BLaER1 (cell line): ENCODE results near the gene ARID3A.

ENCODE experiments used
- H3K27ac ChIP-seq: shearing (Covaris generic); formaldehyde crosslinking; 2 replicates; pipeline ENCODE4 v1.8.1; 2022
- H3K27me3 ChIP-seq: shearing (Covaris generic); formaldehyde crosslinking; 2 replicates; pipeline ENCODE4 v1.8.1; 2022
- H3K36me3 ChIP-seq: shearing (Covaris generic); formaldehyde crosslinking; 2 replicates; pipeline ENCODE4 v1.8.1; 2022
- H3K4me1 ChIP-seq: shearing (Covaris generic); formaldehyde crosslinking; 2 replicates; pipeline ENCODE4 v1.8.1; 2022
- H3K4me2 ChIP-seq: shearing (Covaris generic); formaldehyde crosslinking; 2 replicates; pipeline ENCODE4 v1.8.1; 2022
- H3K4me3 ChIP-seq: shearing (Covaris generic); formaldehyde crosslinking; 2 replicates; pipeline ENCODE4 v1.8.1; 2022
- H3K9ac ChIP-seq: shearing (Covaris generic); formaldehyde crosslinking; 2 replicates; pipeline ENCODE4 v1.8.1; 2022
- H3K9me3 ChIP-seq: shearing (Covaris generic); formaldehyde crosslinking; 2 replicates; pipeline ENCODE4 v1.8.1; 2022
- H4K20me1 ChIP-seq: shearing (Covaris generic); formaldehyde crosslinking; 2 replicates; pipeline ENCODE4 v1.8.1; 2022
- Cebpa-rat ChIP-seq: shearing (Covaris generic); IDR thresholded peaks from 2 replicates; pipeline ENCODE4 v1.8.1; 2022

Gene ARID3A

GRCh38 chr19:912181-913079 lies 13.4 kb upstream of the ARID3A start:
- Histone ChIP-seq H3K4me1 (peaks cover 42% of the 10 kb centered on the region), H3K27ac (peak overlapping the region; percentile 84)
- TF ChIP-seq Cebpa-rat, result no peak

GRCh38 chr19:913080-913748 lies 12.6 kb upstream of the ARID3A start, which contains the start of gene R3HDM4:
Gene R3HDM4, minus strand, starts transcription at chr19:913219. Its CDS starts 62 bp downstream, at chr19:913157.
- Histone ChIP-seq H3K9me3 (no peaks in the 10 kb centered on the region), H3K4me1 (peaks cover 42% of the 10 kb centered on the region), H4K20me1 (peaks cover 44% of the 10 kb centered on the region), H3K27ac (peak within 1 kb of the TSS; percentile 84), H3K4me3 (peak within 1 kb of the TSS; percentile 90), H3K4me2 (peak within 1 kb of the TSS; percentile 91), H3K9ac (peak within 1 kb of the TSS; percentile 86), H3K27me3 (peaks cover 39% of the 10 kb centered on the region), H3K36me3 (0 out of 2 replicates have a peak, but pooled peaks cover 5% of the 10 kb centered on the region)
- TF ChIP-seq Cebpa-rat, result no peak

More at GRCh38 chr19:912181-913079, 13.4 kb upstream of the ARID3A start:
- Histone ChIP-seq H3K27me3 (peaks cover 31% of the 10 kb centered on the region), H4K20me1 (peaks cover 47% of the 10 kb centered on the region), H3K4me3 (peak overlapping the region; percentile 90), H3K4me2 (peak overlapping the region; percentile 59), H3K9me3 (no peaks in the 10 kb centered on the region), H3K9ac (peak overlapping the region; percentile 86), H3K36me3 (0 out of 2 replicates have a peak, but pooled peaks cover 5% of the 10 kb centered on the region)

DNA sequence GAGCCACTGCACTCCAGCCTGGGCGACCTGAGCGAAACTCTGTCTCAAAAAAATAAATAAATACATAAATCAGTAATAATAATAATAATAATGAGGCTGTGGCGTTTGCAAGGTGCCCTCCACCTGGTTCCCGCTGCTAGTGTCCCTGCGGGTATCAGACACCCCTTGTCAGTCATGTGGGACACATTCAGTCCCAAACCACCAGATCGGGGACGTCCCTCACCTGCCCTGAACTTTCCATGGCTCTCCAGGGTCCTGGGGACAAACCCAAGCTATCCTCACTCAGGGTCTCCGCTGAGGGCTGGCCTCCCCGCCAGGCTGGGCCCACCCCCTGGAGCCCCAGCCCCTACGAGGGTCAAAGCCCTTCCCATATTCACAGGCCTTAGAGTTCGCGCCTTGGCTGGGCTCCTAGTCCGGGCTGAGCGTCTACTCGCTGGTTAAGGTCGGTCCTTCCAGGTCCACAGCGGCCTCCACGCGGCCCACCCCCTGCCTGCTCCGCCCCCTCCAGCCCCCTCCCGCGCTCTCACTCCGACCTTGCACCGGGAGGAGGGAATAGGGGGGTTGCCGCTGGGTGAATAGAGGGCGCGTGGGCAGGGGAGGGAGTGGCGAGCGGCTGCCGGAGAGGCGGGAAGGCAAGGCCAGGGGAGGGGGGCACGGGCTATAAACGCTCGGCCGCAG lies 9.1 kb upstream of the ARID3A start:
- Histone ChIP-seq H3K27ac (no peak overlapping the region), H3K9me3 (no peaks in the 10 kb centered on the region), H3K36me3 (no peaks in the 10 kb centered on the region), H3K27me3 (peaks cover 72% of the 10 kb centered on the region), H3K4me3 (peak overlapping the region; percentile 60), H3K4me1 (peaks cover 41% of the 10 kb centered on the region), H3K9ac (no peak overlapping the region), H4K20me1 (peaks cover 34% of the 10 kb centered on the region), H3K4me2 (peak overlapping the region; percentile 78)
- TF ChIP-seq Cebpa-rat, result no peak

DNA sequence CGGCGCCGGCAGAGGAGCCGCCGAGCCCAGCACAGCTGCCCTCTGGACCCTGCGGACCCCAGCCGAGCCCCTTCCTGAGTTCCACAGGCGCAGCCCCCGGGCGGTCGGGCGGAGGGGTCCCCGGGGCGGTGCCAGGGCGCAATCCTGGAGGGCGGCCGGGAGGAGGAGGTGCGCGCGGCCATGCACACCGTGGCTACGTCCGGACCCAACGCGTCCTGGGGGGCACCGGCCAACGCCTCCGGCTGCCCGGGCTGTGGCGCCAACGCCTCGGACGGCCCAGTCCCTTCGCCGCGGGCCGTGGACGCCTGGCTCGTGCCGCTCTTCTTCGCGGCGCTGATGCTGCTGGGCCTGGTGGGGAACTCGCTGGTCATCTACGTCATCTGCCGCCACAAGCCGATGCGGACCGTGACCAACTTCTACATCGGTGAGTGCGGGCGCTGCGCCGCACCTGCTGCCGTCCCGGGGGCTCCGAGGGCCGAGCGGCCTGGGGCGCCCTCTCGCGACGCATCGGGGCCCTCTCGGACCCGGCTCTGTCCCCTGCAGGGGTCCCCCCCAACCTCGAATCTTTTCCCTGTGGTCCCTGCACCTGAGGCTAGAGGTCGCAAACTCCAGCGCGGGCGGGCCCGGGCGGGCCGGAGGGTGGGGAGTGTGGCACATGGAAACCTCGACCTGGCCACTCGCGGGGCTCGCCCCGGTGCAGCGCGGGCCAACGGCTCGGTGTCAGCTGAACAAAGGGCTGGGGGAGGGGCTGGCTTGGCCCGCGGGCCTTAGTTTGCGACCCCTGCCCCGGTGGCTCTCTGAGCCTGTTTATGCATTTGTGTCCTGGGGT lies 8.3 kb upstream of the ARID3A start, which contains the start of gene KISS1R:
Gene KISS1R (plus strand): TSS at position 11 of the 829 bp plus-strand sequence. CDS start 170 bp downstream, at position 181.
- Histone ChIP-seq H3K4me3 (peak within 1 kb of the TSS; percentile 60), H3K9ac (no peak within 1 kb of the TSS)

DNA sequence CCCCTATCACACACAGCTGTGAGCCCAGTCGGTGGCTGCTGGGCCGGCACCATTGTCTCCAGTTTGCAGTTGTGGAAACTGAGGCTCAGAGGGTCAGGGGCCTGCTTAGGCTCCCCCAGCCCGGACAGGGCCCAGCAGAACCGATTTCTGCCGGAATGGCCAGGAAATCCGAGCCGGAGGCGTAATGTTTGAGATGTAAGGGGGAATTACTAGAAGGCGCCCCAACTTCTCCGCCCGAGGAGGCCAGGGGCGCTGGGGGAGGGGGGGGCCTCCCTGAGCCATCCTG lies 7.7 kb upstream of the ARID3A start:
- no peak for TF ChIP-seq Cebpa-rat
- no peaks in the 10 kb centered on the region for H3K36me3 ChIP-seq
- no peak overlapping the region for H3K9ac ChIP-seq
- peaks cover 77% of the 10 kb centered on the region for H3K27me3 ChIP-seq
- peak overlapping the region; percentile 60 for H3K4me3 ChIP-seq
- peak overlapping the region; percentile 78 for H3K4me2 ChIP-seq
- no peaks in the 10 kb centered on the region for H3K9me3 ChIP-seq
- H3K27ac ChIP-seq, result no peak overlapping the region
- peaks cover 34% of the 10 kb centered on the region for H4K20me1 ChIP-seq
- H3K4me1 ChIP-seq, result peaks cover 41% of the 10 kb centered on the region

More for the DNA sequence above, 8.3 kb upstream of the ARID3A start, which contains the start of gene KISS1R:
- peak within 1 kb of the TSS; percentile 78 for H3K4me2 ChIP-seq
- no peak for TF ChIP-seq Cebpa-rat
- no peaks in the 10 kb centered on the region for H3K36me3 ChIP-seq
- peaks cover 34% of the 10 kb centered on the region for H4K20me1 ChIP-seq
- H3K9me3 ChIP-seq, result no peaks in the 10 kb centered on the region
- H3K4me1 ChIP-seq, result peaks cover 41% of the 10 kb centered on the region
- no peak within 1 kb of the TSS for H3K27ac ChIP-seq
- peaks cover 76% of the 10 kb centered on the region for H3K27me3 ChIP-seq

DNA sequence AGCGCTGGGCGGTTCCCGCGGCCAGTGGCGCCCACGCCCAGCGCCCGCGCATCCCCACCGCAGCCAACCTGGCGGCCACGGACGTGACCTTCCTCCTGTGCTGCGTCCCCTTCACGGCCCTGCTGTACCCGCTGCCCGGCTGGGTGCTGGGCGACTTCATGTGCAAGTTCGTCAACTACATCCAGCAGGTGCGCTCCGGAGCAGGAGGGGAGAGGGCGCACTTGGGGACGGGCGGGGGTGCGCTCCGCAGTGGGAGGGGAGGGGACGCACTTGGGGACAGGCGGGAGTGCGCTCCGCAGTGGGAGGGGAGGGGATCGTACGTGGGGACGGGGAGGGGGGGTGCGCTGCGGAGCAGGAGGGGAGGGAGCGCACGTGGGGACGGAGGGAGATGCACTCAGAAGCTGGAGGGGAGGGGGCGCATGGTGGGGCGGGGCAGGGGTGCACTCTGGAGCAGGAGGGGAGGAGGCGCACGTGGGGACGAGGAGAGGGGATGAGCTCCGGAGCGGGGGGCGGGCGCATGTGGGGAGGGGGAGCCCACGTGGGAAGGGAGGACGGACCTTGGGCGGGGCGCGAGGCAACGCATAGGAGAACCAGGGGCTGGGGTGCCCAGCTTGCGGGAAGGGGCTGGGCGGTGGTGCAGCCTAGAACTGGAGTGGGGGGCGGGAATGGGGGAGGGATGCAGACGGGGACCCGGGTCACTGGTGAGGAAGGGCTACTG lies 7.2 kb upstream of the ARID3A start:
- Histone ChIP-seq H3K36me3 (no peaks in the 10 kb centered on the region), H3K4me1 (peaks cover 41% of the 10 kb centered on the region), H3K9ac (no peak overlapping the region), H3K4me2 (peak overlapping the region; percentile 78), H3K4me3 (peak overlapping the region; percentile 60; the same call in 1 of the 2 replicates), H4K20me1 (peaks cover 34% of the 10 kb centered on the region), H3K27me3 (peaks cover 77% of the 10 kb centered on the region), H3K27ac (no peak overlapping the region), H3K9me3 (no peaks in the 10 kb centered on the region)
- no peak for TF ChIP-seq Cebpa-rat

DNA sequence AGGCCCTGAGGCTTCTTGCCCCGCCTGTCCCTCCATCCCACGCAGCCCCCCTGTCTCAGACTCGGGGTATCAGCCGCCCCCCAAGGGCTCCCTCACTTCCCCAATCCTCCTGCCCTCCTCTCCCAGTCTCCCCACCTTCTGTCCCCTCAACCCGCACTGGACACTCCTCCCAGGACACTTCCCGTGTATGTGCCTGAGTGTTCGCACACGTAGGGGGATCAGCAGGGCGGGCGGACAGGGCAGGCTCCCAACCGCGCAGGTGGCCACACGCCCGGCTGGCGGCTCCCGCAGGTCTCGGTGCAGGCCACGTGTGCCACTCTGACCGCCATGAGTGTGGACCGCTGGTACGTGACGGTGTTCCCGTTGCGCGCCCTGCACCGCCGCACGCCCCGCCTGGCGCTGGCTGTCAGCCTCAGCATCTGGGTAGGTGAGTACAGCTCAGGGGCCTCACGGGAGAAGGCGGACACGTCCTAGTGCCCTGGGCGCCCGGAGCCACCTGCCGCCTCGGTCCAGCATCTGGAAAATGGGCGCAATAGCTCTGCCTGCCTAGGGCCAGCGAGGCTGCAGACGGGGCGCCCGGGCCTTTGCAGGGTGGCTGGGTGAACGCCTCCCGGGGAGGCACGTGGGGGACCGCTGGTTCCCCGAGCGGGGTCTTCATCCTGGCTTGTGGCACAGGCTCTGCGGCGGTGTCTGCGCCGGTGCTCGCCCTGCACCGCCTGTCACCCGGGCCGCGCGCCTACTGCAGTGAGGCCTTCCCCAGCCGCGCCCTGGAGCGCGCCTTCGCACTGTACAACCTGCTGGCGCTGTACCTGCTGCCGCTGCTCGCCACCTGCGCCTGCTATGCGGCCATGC lies 6.4 kb upstream of the ARID3A start:
- no peak for TF ChIP-seq Cebpa-rat
- Histone ChIP-seq H4K20me1 (peaks cover 34% of the 10 kb centered on the region), H3K4me1 (peaks cover 45% of the 10 kb centered on the region), H3K27ac (no peak overlapping the region), H3K36me3 (no peaks in the 10 kb centered on the region), H3K4me2 (peak overlapping the region; percentile 75), H3K9ac (no peak overlapping the region), H3K4me3 (peak overlapping the region; percentile 54), H3K9me3 (no peaks in the 10 kb centered on the region), H3K27me3 (peaks cover 73% of the 10 kb centered on the region)
